C4-2B (cell line): ENCODE results near the gene CRYGS.

ENCODE experiments used
- CTCF ChIP-seq: fragments of 450-650 bp; conservative IDR thresholded peaks from 2 replicates; pipeline ENCODE4 v1.5.1; 2017; ENCODE audit warnings: mild to moderate bottlenecking
- ZFX ChIP-seq: fragments of 450-650 bp; IDR thresholded peaks from 2 replicates; pipeline ENCODE4 v1.6.1; 2017

DNA sequence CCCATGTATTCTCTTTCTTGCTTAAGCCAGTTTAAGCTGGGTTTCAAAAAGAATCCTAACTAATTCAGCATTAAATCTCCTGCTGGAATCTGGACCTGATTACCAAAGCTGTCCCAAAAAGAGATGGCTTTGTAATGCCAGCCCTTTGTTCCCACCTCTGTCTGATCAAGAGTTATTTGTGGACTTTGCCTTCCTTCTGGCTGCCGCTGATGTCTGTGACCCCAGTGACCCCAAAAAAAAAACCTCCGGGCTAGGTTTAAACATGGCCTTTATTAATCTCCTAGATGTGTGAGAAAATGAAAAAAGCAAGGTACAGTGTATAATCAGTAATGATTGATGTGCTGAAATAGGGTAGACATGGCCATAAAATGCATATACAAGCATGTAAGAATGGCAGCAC lies 20.7 kb downstream of the CRYGS start:
- no peak for TF ChIP-seq CTCF
- TF ChIP-seq ZFX = no peak
